GM19240 (cell line): ENCODE measurements around the gene GLS.

Source experiments
- DNase-seq: peaks from one replicate; pipeline ENCODE4 v3.0.0; 2011; ENCODE audit warnings: low spot score; ENCODE audit not compliant: insufficient read length

Gene GLS

GRCh38 chr2:190970160-190970559 lies 89.5 kb downstream of the GLS start:
- DNase-seq = no peak

GRCh38 chr2:190970873-190971506 lies 90.4 kb downstream of the GLS start:
- DNase-seq = no peak

GRCh38 chr2:190972213-190972612 lies 91.6 kb downstream of the GLS start:
- DNase-seq = no peak

- no peak for DNase-seq
Measured at GRCh38 chr2:190972846-190973245, 92.2 kb downstream of the GLS start.

- no peak for DNase-seq
Measured at GRCh38 chr2:190973262-190973661, 92.6 kb downstream of the GLS start.

- no peak for DNase-seq
Measured at GRCh38 chr2:190973726-190974628, 93.4 kb downstream of the GLS start.

GRCh38 chr2:190974629-190975361 lies 94.2 kb downstream of the GLS start:
- no peak for DNase-seq

- DNase-seq = no peak
Measured at GRCh38 chr2:190976521-190976920, 95.9 kb downstream of the GLS start.

GRCh38 chr2:190977505-190977904 lies 96.9 kb downstream of the GLS start:
- no peak for DNase-seq

- DNase-seq = no peak
Measured at GRCh38 chr2:190978389-190979053, 97.9 kb downstream of the GLS start.

- DNase-seq = no peak
Measured at GRCh38 chr2:190979906-190980629, 99.4 kb downstream of the GLS start.

- DNase-seq = no peak
Measured at GRCh38 chr2:190980630-190981209, 100.1 kb downstream of the GLS start.

GRCh38 chr2:190981333-190981732 lies 100.7 kb downstream of the GLS start:
- DNase-seq = no peak

- DNase-seq = no peak
Measured at GRCh38 chr2:190981733-190982132, 101.1 kb downstream of the GLS start.

GRCh38 chr2:190982262-190983034 lies 101.8 kb downstream of the GLS start:
- DNase-seq = no peak

GRCh38 chr2:190984595-190984994 lies 104.0 kb downstream of the GLS start:
- no peak for DNase-seq

GRCh38 chr2:190986221-190986953 lies 105.8 kb downstream of the GLS start:
- no peak for DNase-seq

GRCh38 chr2:190987116-190987515 lies 106.5 kb downstream of the GLS start:
- no peak for DNase-seq

GRCh38 chr2:190987938-190988337 lies 107.3 kb downstream of the GLS start:
- no peak for DNase-seq
